Small intestine (tissue), 16 donors: ENCODE results near the gene KIF5A. TPM values are rescaled to one million over a fixed set of nuclear protein-coding genes. Genes with fewer than 3 reads are reported as not detected.
A peak's percentile ranks its signal among the peaks of the same experiment; 100 is the strongest.
"Not testable (repeated sequence)": the region's sequence is repeated elsewhere in the genome, so short reads cannot be mapped to it uniquely, and the experiment has no call there.

Experiments
- DNase-seq, 2 donors: peaks; one replicate each; pipeline versions ENCODE4 v3.0.0 to v3.0.0-alpha.2; 2013
- FAIRE-seq: peaks from 2 replicates; lab custom pipeline; 2012; peaks lifted over from hg19 to GRCh38; lab: Jason Lieb, UNC
- H3K27ac ChIP-seq, 3 donors: one replicate each; pipeline ENCODE4 v1.5.1; 2013; ENCODE audit warnings: low read length in 2 of 3, mild to moderate bottlenecking in 2 of 3, control low read depth in 1 of 3, inconsistent platforms in 1 of 3, low read depth in 1 of 3, moderate library complexity in 1 of 3
- H3K27me3 ChIP-seq, 3 donors: one replicate each; pipeline ENCODE4 v1.6.1; 2013; ENCODE audit warnings: low read length in 3 of 3, inconsistent platforms in 1 of 3; ENCODE audit not compliant: control insufficient read depth in 3 of 3, insufficient read depth in 3 of 3
- H3K36me3 ChIP-seq, 3 donors: one replicate each; pipeline ENCODE4 v1.6.1; 2013; ENCODE audit warnings: low read length in 3 of 3, inconsistent platforms in 1 of 3, low read depth in 1 of 3, mild to moderate bottlenecking in 1 of 3, moderate library complexity in 1 of 3; ENCODE audit not compliant: control insufficient read depth in 3 of 3, insufficient read depth in 2 of 3
- H3K4me1 ChIP-seq, 3 donors: one replicate each; pipeline ENCODE4 v1.6.1; 2013; ENCODE audit warnings: low read length in 2 of 3, inconsistent platforms in 1 of 3, low read depth in 1 of 3, mild to moderate bottlenecking in 1 of 3, moderate library complexity in 1 of 3; ENCODE audit not compliant: control insufficient read depth in 3 of 3, insufficient read depth in 2 of 3
- H3K4me3 ChIP-seq, 3 donors: one replicate each; pipeline ENCODE4 v1.5.1; 2013; ENCODE audit warnings: low read length in 3 of 3, control low read depth in 1 of 3, inconsistent platforms in 1 of 3, low read depth in 1 of 3, mild to moderate bottlenecking in 1 of 3, moderate library complexity in 1 of 3
- H3K9me3 ChIP-seq, 2 donors: one replicate each; pipeline ENCODE4 v1.6.1; 2013; ENCODE audit warnings: low read depth in 1 of 2, low read length in 1 of 2; ENCODE audit not compliant: control insufficient read depth in 2 of 2, insufficient read depth in 1 of 2
- WGBS, 3 donors: extraction: QIAGEN DNeasy Blood & Tissue Kit; methylation state at CpG; one replicate each; pipeline ENCODE4 v1.1.7; 2013; 5-methylcytosine and 5-hydroxymethylcytosine counted together
- long read RNA-seq, 10 donors: transcript quantifications; one replicate each; lab custom pipeline, GENCODE V29; 2026
- polyA plus RNA-seq, 4 donors: library from polyadenylated mRNA; stranded (reverse) in 3 of 4; unstranded in 1 of 4; fragments of 200-250 nt in 3 of 4; fragments of 120-200 nt in 1 of 4; gene quantifications; one replicate each; pipeline versions ENCODE4 v1.2.1 to v1.2.3, GENCODE V29; 2013
- donor health status: healthy with polysubstance abuse.
- donor health status: control.
- donor health status: control.
- donor health status: Bipolar disorder and iron deficiency.
- donor health status: healthy.

The KIF5A gene
- polyA plus RNA-seq, result 1 to 10 TPM in 1 of 4 donors, under 1 TPM in 2, not detected in 1; 0.27 to 8.4 (median 0.83) TPM
- long read RNA-seq, donor 1, result 0 reads
- long read RNA-seq, donor 2, result 0 reads
- long read RNA-seq, donor 3, result 0 reads
- long read RNA-seq, donor 4, result 0 reads
- long read RNA-seq, donor 5, result 0 reads
- long read RNA-seq, donor 6, result 0 reads
- long read RNA-seq, donor 7, result 0 reads
- long read RNA-seq, donor 8, result 0 reads
- long read RNA-seq, donor 9, result 0 reads
- long read RNA-seq, donor 10, result 0 reads

- H3K27me3 ChIP-seq, result peaks cover 0 to 66% (median 6%) of the 10 kb centered on the region in 3 donors
- H3K36me3 ChIP-seq, result no peaks in the 10 kb centered on the region
- peak within 1 kb of the TSS in 1 of 3 donors; percentile 27 for H3K27ac ChIP-seq
- no peaks in the 10 kb centered on the region for H3K9me3 ChIP-seq
- DNase-seq (peak in 1 of 2 donors; percentile 33), FAIRE-seq (no peak)
- 5 to 11% (median 10%) methylated on average over 20 to 52 of the region's 52 CpGs for WGBS, 3 donors
- H3K4me1 ChIP-seq, result peaks cover 0 to 11% (median 7%) of the 10 kb centered on the region in 3 donors
- peak within 1 kb of the TSS in 2 of 3 donors; percentile 29 to 34 for H3K4me3 ChIP-seq
Measured at GRCh38 chr12:57549909-57550640, at the start of gene KIF5A. Gene KIF5A (plus strand): TSS chr12:57550044. CDS start chr12:57550272, 228 bp downstream.

GRCh38 chr12:57500213-57500612 is 49.6 kb upstream of the KIF5A start:
- Histone ChIP-seq H3K36me3 (peaks cover 20 to 63% (median 31%) of the 10 kb centered on the region in 3 donors), H3K9me3 (no peaks in the 10 kb centered on the region), H3K4me3 (no peak overlapping the region), H3K4me1 (no peaks in the 10 kb centered on the region), H3K27ac (no peak overlapping the region), H3K27me3 (no peaks in the 10 kb centered on the region)
- no peak for FAIRE-seq
- 95 to 97% (median 95%) methylated on average over 11 of the region's 11 CpGs for WGBS, 3 donors
- no peak for DNase-seq

GRCh38 chr12:57502311-57502969 is 47.4 kb upstream of the KIF5A start:
- H3K4me1 ChIP-seq, DNase-seq, H3K9me3 ChIP-seq, H3K4me3 ChIP-seq, FAIRE-seq, H3K27ac ChIP-seq, H3K27me3 ChIP-seq: not testable (repeated sequence)
- H3K36me3 ChIP-seq, result peaks cover 18 to 66% (median 38%) of the 10 kb centered on the region in 3 donors
- 97 to 98% (median 97%) methylated on average over 16 to 22 of the region's 22 CpGs for WGBS, 3 donors

- not testable (repeated sequence) for H3K4me3 ChIP-seq, FAIRE-seq, H3K4me1 ChIP-seq, H3K27me3 ChIP-seq, H3K9me3 ChIP-seq, H3K27ac ChIP-seq, DNase-seq
- peaks cover 10 to 64% (median 21%) of the 10 kb centered on the region in 3 donors for H3K36me3 ChIP-seq
- WGBS, 3 donors, result 92 to 94% (median 92%) methylated on average over 4 of the region's 4 CpGs
Measured at GRCh38 chr12:57506541-57506940, 43.3 kb upstream of the KIF5A start.

- H3K27ac ChIP-seq, FAIRE-seq, H3K4me1 ChIP-seq, DNase-seq, H3K4me3 ChIP-seq, H3K27me3 ChIP-seq, H3K9me3 ChIP-seq: not testable (repeated sequence)
- peaks cover 11 to 63% (median 22%) of the 10 kb centered on the region in 3 donors for H3K36me3 ChIP-seq
- 94 to 100% (median 96%) methylated on average over 4 to 24 of the region's 28 CpGs for WGBS, 3 donors
Measured at GRCh38 chr12:57507796-57508195, 42.0 kb upstream of the KIF5A start.

GRCh38 chr12:57511161-57511560 is 38.7 kb upstream of the KIF5A start:
- 96 to 100% (median 98%) methylated on average over 4 of the region's 4 CpGs for WGBS, 3 donors
- Histone ChIP-seq H3K27me3 (no peaks in the 10 kb centered on the region), H3K4me3 (no peak overlapping the region), H3K36me3 (peaks cover 9 to 60% (median 20%) of the 10 kb centered on the region in 3 donors), H3K9me3 (no peaks in the 10 kb centered on the region), H3K27ac (no peak overlapping the region), H3K4me1 (no peaks in the 10 kb centered on the region)
- FAIRE-seq (no peak), DNase-seq (no peak)

- DNase-seq, result no peak
- no peaks in the 10 kb centered on the region for H3K4me1 ChIP-seq
- no peak for FAIRE-seq
- WGBS, 3 donors, result 94 to 97% (median 94%) methylated on average over 7 of the region's 7 CpGs
- no peaks in the 10 kb centered on the region for H3K27me3 ChIP-seq
- no peaks in the 10 kb centered on the region for H3K9me3 ChIP-seq
- H3K4me3 ChIP-seq, result no peak overlapping the region
- no peak overlapping the region for H3K27ac ChIP-seq
- H3K36me3 ChIP-seq, result peaks cover 14 to 63% (median 26%) of the 10 kb centered on the region in 3 donors
Measured at GRCh38 chr12:57511588-57512325, 38.1 kb upstream of the KIF5A start.

GRCh38 chr12:57512665-57513064 is 37.2 kb upstream of the KIF5A start:
- 93 to 95% (median 94%) methylated on average over 6 of the region's 6 CpGs for WGBS, 3 donors
- Histone ChIP-seq H3K4me1 (no peaks in the 10 kb centered on the region), H3K27ac (no peak overlapping the region), H3K27me3 (no peaks in the 10 kb centered on the region), H3K9me3 (no peaks in the 10 kb centered on the region), H3K36me3 (peaks cover 16 to 70% (median 33%) of the 10 kb centered on the region in 3 donors), H3K4me3 (no peak overlapping the region)
- DNase-seq, result no peak
- FAIRE-seq, result no peak
